K562 (cell line): ENCODE data around the gene STOX2. TPM values are rescaled to one million over a fixed set of nuclear protein-coding genes. Genes with fewer than 3 reads are reported as not detected.

ENCODE experiments used
- ATAC-seq: fragments of 200-7000 bp; cut with Tn5 transposase; 3 replicates; pipeline ENCODE4 v1.9.1; 2020; ENCODE audit warnings: moderate library complexity
- BruUV-seq: library from RNA; stranded (reverse); fragments of 400-500 nt; replicated peaks from 2 replicates; lab custom pipeline; 2021; lab: Mats Ljungman, UMichigan
- CTCF ChIA-PET: fragments of 300-600 bp; formaldehyde crosslinking; extraction: SDS; loops from one replicate; lab custom pipeline; 2021; ENCODE audit warnings: low intra/inter-chr PET ratio; lab: Yijun Ruan, JAX
- POLR2A ChIA-PET: fragments of 300-600, 350-650 bp; sonication (Branson Sonifier 250); formaldehyde crosslinking; extraction: SDS; loops from one replicate; lab custom pipeline; 2021; ENCODE audit warnings: antibody characterized with exemption, inconsistent platforms; lab: Yijun Ruan, JAX
- DNase-seq, 4 experiments: peaks; one replicate each; pipeline versions ENCODE4 v3.0.0 to v3.0.0-alpha.2; 2011 to 2018; ENCODE audit warnings: low spot score in 3 of 4, mixed read lengths in 3 of 4; ENCODE audit errors: extremely low read depth in 1 of 4
- FAIRE-seq: peaks from 2 replicates; lab custom pipeline; 2011; peaks lifted over from hg19 to GRCh38; lab: Jason Lieb, UNC
- H2AFZ ChIP-seq: 2 replicates; pipeline ENCODE4 v1.6.0; 2011; ENCODE audit warnings: low read depth, low read length, control low read depth, inconsistent platforms
- H3K27ac ChIP-seq: fragments of 200-600 bp; 3 replicates; pipeline ENCODE4 v1.8.0; 2011; ENCODE audit warnings: low read depth, mild to moderate bottlenecking, control low read depth, inconsistent platforms, low read length, moderate library complexity, mixed read lengths; ENCODE audit errors: extremely low read depth
- H3K27me3 ChIP-seq, 2 experiments: fragments of 300-600 bp in 1 of 2; 2 replicates in 1 of 2; 3 replicates in 1 of 2; pipeline versions ENCODE4 v1.6.0 to v1.8.0; 2011; ENCODE audit warnings: inconsistent platforms in 2 of 2, low read length in 2 of 2, mild to moderate bottlenecking in 1 of 2, mixed read lengths in 1 of 2, moderate library complexity in 1 of 2; ENCODE audit not compliant: control insufficient read depth in 2 of 2, insufficient read depth in 2 of 2
- H3K36me3 ChIP-seq: fragments of 300-600 bp; 3 replicates; pipeline ENCODE4 v1.8.0; 2011; ENCODE audit warnings: mild to moderate bottlenecking, low read length, inconsistent platforms; ENCODE audit not compliant: control insufficient read depth, insufficient read depth
- H3K4me1 ChIP-seq, 2 experiments: fragments of 200-600 bp in 1 of 2; replicated peaks in 1 of 2; 2 replicates in 1 of 2; 3 replicates in 1 of 2; pipeline versions ENCODE4 v1.5.1 to v1.8.0; 2011; ENCODE audit warnings: inconsistent platforms in 2 of 2, low read length in 2 of 2, mild to moderate bottlenecking in 1 of 2, mixed read lengths in 1 of 2, moderate library complexity in 1 of 2; ENCODE audit not compliant: control insufficient read depth in 2 of 2, insufficient read depth in 2 of 2
- H3K4me2 ChIP-seq: 2 replicates; pipeline ENCODE4 v1.6.1; 2011; ENCODE audit warnings: low read length, control low read depth, inconsistent platforms, mixed read lengths; ENCODE audit not compliant: insufficient read depth
- H3K4me3 ChIP-seq: fragments of 200-600 bp; sonication (generic), shearing (Covaris generic); 2 replicates; pipeline ENCODE4 v1.5.1; 2016; ENCODE audit warnings: control low read depth, inconsistent platforms
- H3K79me2 ChIP-seq: fragments of 200-600 bp; 3 replicates; pipeline ENCODE4 v1.8.0; 2011; ENCODE audit warnings: low read length, inconsistent platforms; ENCODE audit not compliant: control insufficient read depth, insufficient read depth
- H3K9ac ChIP-seq, 2 experiments: 2 replicates each; pipeline versions ENCODE4 v1.6.0 to v1.6.1; 2011; ENCODE audit warnings: low read depth in 2 of 2, low read length in 2 of 2, control low read depth in 1 of 2, inconsistent platforms in 1 of 2, mild to moderate bottlenecking in 1 of 2, mixed read lengths in 1 of 2; ENCODE audit not compliant: insufficient read depth in 1 of 2
- H3K9me1 ChIP-seq: one replicate; pipeline ENCODE4 v1.6.0; 2011; ENCODE audit warnings: inconsistent platforms, mild to moderate bottlenecking, low read length, moderate library complexity; ENCODE audit not compliant: control insufficient read depth, insufficient read depth
- H3K9me3 ChIP-seq: replicated peaks from 2 replicates; pipeline ENCODE4 v1.5.1; 2011; ENCODE audit warnings: low read depth, low read length, inconsistent platforms; ENCODE audit not compliant: control insufficient read depth, insufficient read depth
- H4K20me1 ChIP-seq: replicated peaks from 2 replicates; pipeline ENCODE4 v1.6.1; 2011; ENCODE audit warnings: low read length, inconsistent platforms, mixed read lengths; ENCODE audit not compliant: control insufficient read depth, insufficient read depth
- COPS2 ChIP-seq: fragments of 450-650 bp; conservative IDR thresholded peaks from 2 replicates; pipeline ENCODE4 v1.6.1; 2016; ENCODE audit warnings: mild to moderate bottlenecking, moderate library complexity
- FOSL1 ChIP-seq: fragments of 200-800 bp; sonication (Bioruptor generic); conservative IDR thresholded peaks from 2 replicates; pipeline ENCODE4 v1.6.1; 2016; ENCODE audit warnings: missing genetic modification characterization, missing compliant biosample characterization
- FOXK1 ChIP-seq: sonication (generic); formaldehyde crosslinking; IDR thresholded peaks from 2 replicates; pipeline ENCODE4 v1.8.0; 2022; ENCODE audit warnings: missing genetic modification reagents, mild to moderate bottlenecking, borderline replicate concordance
- MCM3 ChIP-seq: fragments of 450-650 bp; IDR thresholded peaks from 2 replicates; pipeline ENCODE4 v1.6.1; 2016
- PPARD ChIP-seq: fragments of 250-450 bp; sonication (Bioruptor Pico); IDR thresholded peaks from 2 replicates; pipeline ENCODE4 v1.8.0; 2022; ENCODE audit warnings: inconsistent platforms, mild to moderate bottlenecking, moderate library complexity
- SETDB1 ChIP-seq: IDR thresholded peaks from one replicate; pipeline ENCODE4 v1.6.1; 2012; ENCODE audit warnings: low read length, control low read depth, inconsistent platforms
- SIN3B ChIP-seq: fragments of 450-650 bp; IDR thresholded peaks from 2 replicates; pipeline ENCODE4 v1.6.1; 2017; ENCODE audit warnings: low read depth, mild to moderate bottlenecking, moderate library complexity
- ZBTB2 ChIP-seq: fragments of 450-650 bp; IDR thresholded peaks from 2 replicates; pipeline ENCODE4 v1.6.1; 2016; ENCODE audit warnings: antibody characterized with exemption
- ZFPM2 ChIP-seq: fragments of 250-450 bp; sonication (Bioruptor Pico); IDR thresholded peaks from 2 replicates; pipeline ENCODE4 v1.5.1; 2022; ENCODE audit warnings: mild to moderate bottlenecking
- ZSCAN32 ChIP-seq: fragments of 450-650 bp; formaldehyde crosslinking; IDR thresholded peaks from 2 replicates; pipeline ENCODE4 v1.4.0; 2020; ENCODE audit warnings: mild to moderate bottlenecking, moderate library complexity
- WGBS: fragments of 100-300 bp; shearing (Covaris generic); methylation state at CpG from one replicate; pipeline ENCODE4 v1.1.6; 2016; ENCODE audit warnings: low coverage, mixed read lengths; ENCODE audit not compliant: insufficient coverage; ENCODE audit errors: missing lambda C conversion rate; 5-methylcytosine and 5-hydroxymethylcytosine counted together
- in situ Hi-C: fragments of 300-500 bp; cut with MboI; formaldehyde crosslinking; loops from 4 replicates; pipeline ENCODE4 v1.15.0; 2018; ENCODE audit warnings: inconsistent platforms, mixed read lengths
- intact Hi-C: fragments of 100-400 bp; cut with micrococcal nuclease; formaldehyde crosslinking; loops from 2 replicates; pipeline ENCODE4 v1.14.2; 2022
- polyA plus RNA-seq, 8 experiments: library from polyadenylated mRNA; depleted of rRNA in 4 of 8; stranded (reverse) in 5 of 8; unstranded in 3 of 8; fragments of >200 nt; fragmentation: Nextera tagmentation in 2 of 8; fragmentation: Illumina TruSeq in 1 of 8; extraction: Ambion mirVana in 2 of 8; extraction: Trizol in 1 of 8; gene quantifications; 2 replicates each; pipeline versions ENCODE4 v1.2.1 to v1.2.3, GENCODE V29; 2011 to 2014; ENCODE audit warnings: inconsistent platforms in 1 of 8, missing spikeins in 1 of 8
- total RNA-seq, 7 experiments: library from RNA; depleted of rRNA in 6 of 7; stranded (reverse); fragments of >200 nt in 6 of 7; fragmentation: Illumina TruSeq in 2 of 7; extraction: Trizol in 2 of 7; gene quantifications; 2 replicates each; pipeline versions ENCODE4 v1.2.1 to v1.2.3, GENCODE V29; 2011 to 2021; ENCODE audit warnings: low replicate concordance in 1 of 7
- TF ChIP-seq, protein P1 (sequence below): fragments of 200-800 bp; sonication (Bioruptor generic); IDR thresholded peaks from 2 replicates; pipeline ENCODE4 v1.6.1; 2017; ENCODE audit warnings: missing genetic modification characterization, missing compliant biosample characterization

Gene STOX2
- total and polyA plus RNA-seq, 9 of the 15 experiments (the other 6 are each of a cell fraction or from before 2014, with no cell fraction given), result not detected

DNA sequence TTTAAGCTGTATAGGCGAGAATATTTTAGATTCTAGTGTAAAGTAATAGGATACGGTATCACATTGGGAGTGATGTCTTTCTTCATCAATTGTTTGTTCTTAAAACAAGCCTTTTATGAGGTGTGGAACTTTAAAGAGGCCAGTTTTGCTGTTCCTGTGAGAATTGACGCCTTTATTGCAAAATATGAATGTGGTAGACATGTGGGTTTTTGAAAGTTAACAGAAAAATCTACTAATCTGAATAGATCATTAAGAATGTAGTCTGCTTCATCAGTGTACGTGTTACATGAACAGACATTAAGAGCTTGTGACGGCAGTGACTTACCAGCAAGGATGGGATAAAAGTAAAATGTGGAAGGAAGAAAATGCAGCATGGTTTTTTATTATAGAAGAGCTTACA lies 63.8 kb downstream of the STOX2 start:
- ATAC-seq, result no peak
- no peak for DNase-seq
- H3K79me2 ChIP-seq, result no peaks in the 10 kb centered on the region
- no TSS peak for BruUV-seq
- POLR2A ChIA-PET, result no interaction called here
- no peak overlapping the region for H3K27ac ChIP-seq
- peaks cover 10 to 31% of the 10 kb centered on the region in 2 experiments for H3K27me3 ChIP-seq
- H3K9me1 ChIP-seq, result no peaks in the 10 kb centered on the region
- intact Hi-C loops (no loop called here), in situ Hi-C loops (no loop called here)
- H3K4me2 ChIP-seq, result no peak overlapping the region
- H3K4me3 ChIP-seq, result no peak overlapping the region
- CTCF ChIA-PET, result no interaction called here
- H4K20me1 ChIP-seq, result no peaks in the 10 kb centered on the region
- no peaks in the 10 kb centered on the region for H3K36me3 ChIP-seq
- H3K9me3 ChIP-seq, result no peaks in the 10 kb centered on the region
- H3K4me1 ChIP-seq, result no peaks in the 10 kb centered on the region
- TF ChIP-seq PPARD, result no peak
- TF ChIP-seq ZSCAN32 (CRISPR knock-in tag), result no peak
- TF ChIP-seq SETDB1, result no peak
- no peak for TF ChIP-seq MCM3
- TF ChIP-seq ZBTB2, result no peak
- TF ChIP-seq COPS2, result no peak
- TF ChIP-seq, protein P1, sequence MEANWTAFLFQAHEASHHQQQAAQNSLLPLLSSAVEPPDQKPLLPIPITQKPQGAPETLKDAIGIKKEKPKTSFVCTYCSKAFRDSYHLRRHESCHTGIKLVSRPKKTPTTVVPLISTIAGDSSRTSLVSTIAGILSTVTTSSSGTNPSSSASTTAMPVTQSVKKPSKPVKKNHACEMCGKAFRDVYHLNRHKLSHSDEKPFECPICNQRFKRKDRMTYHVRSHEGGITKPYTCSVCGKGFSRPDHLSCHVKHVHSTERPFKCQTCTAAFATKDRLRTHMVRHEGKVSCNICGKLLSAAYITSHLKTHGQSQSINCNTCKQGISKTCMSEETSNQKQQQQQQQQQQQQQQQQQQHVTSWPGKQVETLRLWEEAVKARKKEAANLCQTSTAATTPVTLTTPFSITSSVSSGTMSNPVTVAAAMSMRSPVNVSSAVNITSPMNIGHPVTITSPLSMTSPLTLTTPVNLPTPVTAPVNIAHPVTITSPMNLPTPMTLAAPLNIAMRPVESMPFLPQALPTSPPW, result no peak
- no peak for TF ChIP-seq ZFPM2 (CRISPR knock-in tag)
- no peak for TF ChIP-seq FOSL1 (tag)
- TF ChIP-seq FOXK1, result no peak
- TF ChIP-seq SIN3B, result no peak
- no peak for FAIRE-seq
- H2AFZ ChIP-seq, result no peak overlapping the region
- H3K9ac ChIP-seq, result no peak overlapping the region
- 0% methylated on average over 5 of the region's 5 CpGs for WGBS
